OCI-LY7 (cell line): ENCODE measurements around the gene CYP24A1.

Experiments
- CTCF ChIP-seq: fragments of 200-600 bp; sonication (generic); conservative IDR thresholded peaks from 2 replicates; pipeline ENCODE4 v1.5.1; 2014; ENCODE audit warnings: mild to moderate bottlenecking, antibody characterized with exemption, low read length, moderate library complexity, mixed read lengths
- EZH2phosphoT487 ChIP-seq: fragments of 200-600 bp; sonication (generic); IDR thresholded peaks from 2 replicates; pipeline ENCODE4 v1.6.1; 2018; ENCODE audit warnings: low read depth, borderline replicate concordance, mild to moderate bottlenecking, mixed run types, antibody characterized with exemption, low read length, moderate library complexity, mixed read lengths

DNA sequence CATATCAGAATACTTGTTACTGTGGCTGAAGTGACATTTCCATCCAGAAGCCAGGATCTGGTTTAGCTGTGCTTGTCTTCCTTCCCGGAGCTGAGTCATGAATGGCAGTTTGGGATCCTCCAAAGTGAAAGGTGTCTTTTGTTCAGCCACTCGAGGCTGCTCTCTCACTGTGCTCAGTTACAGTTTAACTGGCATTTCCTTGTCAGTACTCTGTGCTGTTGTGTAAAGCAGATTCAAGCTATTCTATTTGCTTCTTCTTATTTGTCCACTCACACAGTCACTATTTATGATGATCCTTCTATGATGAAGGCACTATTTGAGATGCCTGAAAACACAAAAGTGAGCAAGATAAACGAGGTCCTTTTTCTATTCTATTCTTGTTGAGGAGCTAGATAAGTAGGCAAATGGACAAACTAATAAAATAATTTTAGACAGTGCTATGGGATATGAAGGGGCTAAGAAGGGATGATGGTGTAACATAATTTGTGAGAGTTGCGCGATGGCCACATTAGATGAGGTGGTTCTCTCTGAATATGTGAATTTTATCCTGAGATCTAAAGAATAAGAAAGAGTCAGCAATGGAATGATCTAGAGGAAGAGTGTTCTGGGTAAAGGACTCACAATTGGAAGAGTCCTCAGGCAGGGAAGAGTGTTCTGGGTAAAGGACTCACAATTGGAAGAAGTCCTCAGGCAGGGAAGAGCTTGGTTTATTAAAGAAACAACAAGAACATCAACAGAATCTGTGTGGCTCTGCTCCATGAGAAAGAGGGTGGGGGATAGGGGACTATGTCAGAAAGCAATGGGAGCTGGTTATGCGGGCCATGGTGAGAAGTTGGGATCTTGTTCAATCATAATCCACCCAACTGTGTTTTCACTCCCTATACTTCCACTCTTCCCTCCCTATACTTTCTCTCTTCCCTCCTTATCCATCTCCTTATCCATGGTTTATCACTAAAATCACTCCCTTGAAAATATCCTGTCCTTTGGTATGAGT lies 40.1 kb downstream of the CYP24A1 start:
- no peak for TF ChIP-seq CTCF
- no peak for TF ChIP-seq EZH2phosphoT487
